Measurements from ENCODE around the gene ATP11A.

GRCh38 chr13:112761701-112762689, 72.2 kb downstream of the ATP11A start:
- TF ChIP-seq POLR2AphosphoS5 (IDR thresholded peaks at IDR 0.05; ENCODE audit: borderline replicate concordance, low read depth, low read length), result no peak
- TF ChIP-seq EZH2 (IDR thresholded peaks at IDR 0.05), result no peak
- no peak for TF ChIP-seq FOXP2 (optimal IDR thresholded peaks at IDR 0.05; ENCODE audit: control extremely low read depth, extremely low read length, insufficient read depth)
